Brain microvascular endothelial cell (primary cell): ENCODE data around the gene PKP4.
"Not testable (repeated sequence)": the region's sequence is repeated elsewhere in the genome, so short reads cannot be mapped to it uniquely, and the experiment has no call there.

Experiments
- DNase-seq: peaks from one replicate; pipeline ENCODE4 v3.0.0-alpha.2; 2020
- H3K27ac ChIP-seq: fragments of 250-450 bp; sonication (Bioruptor Pico); 2 replicates; pipeline ENCODE4 v1.5.1; 2020; ENCODE audit warnings: mild to moderate bottlenecking, moderate library complexity
- H3K27me3 ChIP-seq: fragments of 250-450 bp; sonication (Bioruptor Pico); replicated peaks from 2 replicates; pipeline ENCODE4 v1.5.1; 2020; ENCODE audit warnings: mild to moderate bottlenecking
- H3K36me3 ChIP-seq: fragments of 250-450 bp; sonication (Bioruptor Pico); replicated peaks from 2 replicates; pipeline ENCODE4 v1.5.1; 2020; ENCODE audit warnings: mild to moderate bottlenecking
- H3K4me3 ChIP-seq: 2 replicates; pipeline ENCODE4 v1.5.1; 2011; ENCODE audit warnings: low read depth, mild to moderate bottlenecking, control low read depth, low read length, moderate library complexity
- CTCF ChIP-seq: IDR thresholded peaks from 2 replicates; pipeline ENCODE4 v1.5.1; 2011; ENCODE audit warnings: low read depth, mild to moderate bottlenecking, moderate library complexity, low read length, control low read depth, inconsistent platforms; ENCODE audit errors: missing control alignments
- in situ Hi-C: cut with HindIII; loops from 2 replicates; pipeline ENCODE4 v1.10.0; 2017; ENCODE audit warnings: low sequenced_read_pairs, low pct_ligation_motif_present

Gene PKP4

GRCh38 chr2:158699323-158699722 lies 242.6 kb downstream of the PKP4 start:
- in situ Hi-C loops, result no loop called here
- H3K4me3 ChIP-seq, result no peak overlapping the region
- H3K27ac ChIP-seq, result no peak overlapping the region
- no peak for TF ChIP-seq CTCF
- no peaks in the 10 kb centered on the region for H3K36me3 ChIP-seq
- DNase-seq, result no peak
- no peaks in the 10 kb centered on the region for H3K27me3 ChIP-seq

GRCh38 chr2:158701101-158701500 lies 244.3 kb downstream of the PKP4 start:
- in situ Hi-C loops, result no loop called here
- TF ChIP-seq CTCF, result no peak

GRCh38 chr2:158702740-158703139 lies 246.0 kb downstream of the PKP4 start:
- no peak overlapping the region for H3K4me3 ChIP-seq
- in situ Hi-C loops, result no loop called here
- H3K27ac ChIP-seq, result no peak overlapping the region

More at GRCh38 chr2:158701101-158701500, 244.3 kb downstream of the PKP4 start:
- DNase-seq, result no peak
- Histone ChIP-seq H3K4me3 (no peak overlapping the region), H3K27me3 (no peaks in the 10 kb centered on the region), H3K36me3 (no peaks in the 10 kb centered on the region), H3K27ac (no peak overlapping the region)

GRCh38 chr2:158704724-158705465 lies 248.1 kb downstream of the PKP4 start:
- H3K4me3 ChIP-seq, H3K36me3 ChIP-seq, DNase-seq, in situ Hi-C loops, H3K27me3 ChIP-seq, H3K27ac ChIP-seq: not testable (repeated sequence)

More at GRCh38 chr2:158702740-158703139, 246.0 kb downstream of the PKP4 start:
- H3K36me3 ChIP-seq, result no peaks in the 10 kb centered on the region
- H3K27me3 ChIP-seq, result no peaks in the 10 kb centered on the region
- no peak for DNase-seq
- TF ChIP-seq CTCF, result no peak

GRCh38 chr2:158712791-158713522 lies 256.2 kb downstream of the PKP4 start:
- in situ Hi-C loops, result no loop called here

More at GRCh38 chr2:158712791-158713522, 256.2 kb downstream of the PKP4 start:
- Histone ChIP-seq H3K36me3 (no peaks in the 10 kb centered on the region), H3K4me3 (no peak overlapping the region), H3K27ac (no peak overlapping the region), H3K27me3 (no peaks in the 10 kb centered on the region)
- no peak for TF ChIP-seq CTCF
- no peak for DNase-seq
